Measurements from ENCODE around the gene CACNA1C.

The CACNA1C gene

DNA sequence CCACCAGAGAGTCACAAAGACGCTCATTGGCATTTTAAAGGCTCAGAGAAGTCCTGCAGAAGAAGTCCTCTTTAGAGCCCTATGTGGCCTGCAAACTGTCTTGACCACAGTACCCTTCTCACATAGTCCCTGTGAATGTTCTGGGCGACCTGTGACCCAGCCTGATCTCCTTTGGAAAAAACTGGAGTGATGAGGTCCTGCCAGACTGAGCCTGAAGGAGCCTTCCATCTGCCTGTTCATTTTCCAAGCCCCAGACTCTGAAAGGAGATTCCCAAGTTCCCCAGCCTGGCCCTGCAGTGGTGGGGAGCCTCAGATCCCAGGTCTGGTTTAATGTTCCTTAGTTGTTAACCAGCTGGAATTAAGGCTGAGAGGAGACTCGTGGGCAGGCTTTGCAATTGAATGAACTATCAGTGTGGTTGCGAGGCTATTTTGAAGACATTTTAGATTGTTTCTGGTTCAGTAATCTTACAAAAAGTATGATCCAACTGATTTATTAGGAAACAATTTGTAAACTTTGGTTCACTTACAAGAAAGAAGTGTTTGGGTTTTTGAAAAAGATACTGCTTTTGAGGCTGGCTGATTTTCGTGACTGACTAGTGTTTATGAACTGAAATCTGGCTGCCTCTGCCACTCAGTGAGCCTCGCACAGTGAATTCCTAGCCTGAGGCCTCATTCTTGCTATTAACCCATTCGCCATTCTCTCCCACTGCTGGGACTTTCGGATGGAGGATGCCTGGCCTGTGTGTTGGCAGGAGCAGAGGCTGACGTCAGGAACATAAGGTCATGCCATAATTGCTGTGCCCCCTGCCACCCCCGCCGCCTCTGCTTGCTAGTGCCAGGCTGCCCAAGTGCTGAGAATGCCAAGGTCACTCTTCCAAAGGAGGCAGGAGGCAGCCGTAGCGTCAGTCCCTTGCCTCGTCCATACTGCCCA lies 249.0 kb downstream of the CACNA1C start:
- no peak for FAIRE-seq

DNA sequence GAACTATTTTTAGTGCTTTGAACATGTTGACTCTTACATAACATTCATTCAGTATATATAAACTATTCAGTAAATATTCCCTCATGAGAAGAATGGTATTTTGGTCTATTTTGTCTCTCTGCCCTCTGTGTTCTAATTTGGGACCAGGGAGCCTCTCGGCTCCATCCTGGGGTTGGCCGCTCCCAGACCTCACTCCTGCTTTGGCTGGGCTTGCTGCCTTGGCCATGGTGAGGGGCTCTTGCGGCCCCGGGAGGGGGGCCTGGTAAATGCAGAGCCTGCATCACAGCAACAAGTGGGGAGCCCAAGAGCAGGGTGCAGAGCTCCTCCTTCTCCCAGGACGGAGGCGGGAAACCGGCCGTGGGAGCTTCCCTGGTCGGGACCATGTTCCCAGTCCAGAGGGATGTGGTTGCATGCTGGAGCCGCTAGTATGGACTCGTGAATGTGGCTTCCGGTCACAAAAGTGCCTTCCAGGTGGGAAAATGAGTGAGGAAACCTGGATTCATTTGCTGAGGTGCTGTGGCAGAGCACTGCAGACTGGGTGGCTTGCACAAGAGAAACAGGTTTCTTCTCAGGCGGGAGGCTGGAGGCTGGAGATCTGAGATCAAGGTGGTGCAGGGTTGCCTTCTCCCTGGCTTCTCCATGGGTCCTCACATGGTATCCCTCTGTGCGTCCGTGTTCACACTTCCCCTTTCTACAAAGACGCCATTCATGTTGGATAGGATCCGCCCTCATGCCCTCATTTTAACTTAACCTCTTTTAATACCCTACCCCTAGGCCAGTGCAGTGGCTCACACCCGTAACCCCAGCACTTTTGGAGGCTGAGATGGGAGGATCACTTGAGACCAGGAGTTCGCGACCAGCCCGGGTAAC lies 250.2 kb downstream of the CACNA1C start:
- FAIRE-seq = no peak

DNA sequence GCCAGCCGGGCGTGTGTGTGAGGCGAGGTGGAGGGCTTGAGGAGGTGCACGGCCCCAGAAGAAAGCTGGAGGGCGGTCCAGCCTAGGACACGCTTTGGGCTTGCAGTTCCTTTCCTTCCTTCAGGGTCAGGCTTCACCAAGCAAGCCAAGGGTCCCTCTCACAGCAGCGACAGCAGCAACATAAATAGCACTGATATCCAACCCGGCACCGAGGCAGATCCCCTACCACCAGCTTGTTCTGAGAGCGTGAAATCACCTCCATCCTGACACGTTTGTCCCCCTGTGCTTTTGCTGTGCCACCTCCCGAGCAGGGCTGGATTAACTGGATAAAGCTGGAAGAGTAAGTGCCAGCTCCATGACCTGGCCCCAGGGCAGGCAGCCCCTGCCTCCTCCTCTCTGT lies 251.4 kb downstream of the CACNA1C start:
- FAIRE-seq = no peak

DNA sequence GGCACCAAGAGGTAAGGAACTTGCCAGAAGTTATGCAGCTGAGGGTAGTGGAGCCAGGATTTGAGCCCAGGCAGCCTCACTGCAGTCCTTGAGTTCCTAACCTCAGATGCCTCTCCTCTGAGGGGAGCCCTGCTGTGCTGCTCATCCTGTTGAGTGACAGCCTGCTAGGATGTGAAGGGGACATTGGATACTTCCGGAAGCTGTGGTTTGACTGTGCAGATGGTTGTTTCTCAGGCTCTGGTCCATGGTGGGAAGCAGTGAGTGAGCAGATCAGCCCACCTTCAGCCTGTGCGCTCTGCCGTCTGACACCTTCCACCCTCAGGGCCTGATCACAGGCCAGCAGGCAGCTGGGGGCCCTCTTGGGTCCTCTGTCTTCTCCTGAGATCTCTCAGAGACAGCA lies 253.2 kb downstream of the CACNA1C start:
- no peak for FAIRE-seq

DNA sequence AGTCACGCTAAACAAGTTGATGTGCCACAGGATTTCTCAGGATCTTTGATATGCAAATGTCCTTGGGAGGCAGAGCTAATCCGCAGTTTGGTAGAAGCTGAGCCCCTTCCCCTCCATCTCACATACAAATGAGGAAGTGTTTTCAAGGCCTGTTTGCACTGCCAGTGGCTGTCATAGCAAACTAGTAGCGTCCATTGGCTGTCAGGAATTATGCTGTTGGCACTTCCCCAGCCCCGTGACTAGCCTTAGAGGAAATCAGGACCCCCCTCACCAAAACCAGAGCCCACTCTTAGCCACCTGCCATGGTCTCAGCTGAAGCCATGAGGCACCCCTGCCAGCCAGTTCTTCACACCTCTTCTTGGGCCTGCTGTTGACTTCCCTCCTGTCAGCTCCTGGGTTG lies 253.9 kb downstream of the CACNA1C start:
- FAIRE-seq = no peak

DNA sequence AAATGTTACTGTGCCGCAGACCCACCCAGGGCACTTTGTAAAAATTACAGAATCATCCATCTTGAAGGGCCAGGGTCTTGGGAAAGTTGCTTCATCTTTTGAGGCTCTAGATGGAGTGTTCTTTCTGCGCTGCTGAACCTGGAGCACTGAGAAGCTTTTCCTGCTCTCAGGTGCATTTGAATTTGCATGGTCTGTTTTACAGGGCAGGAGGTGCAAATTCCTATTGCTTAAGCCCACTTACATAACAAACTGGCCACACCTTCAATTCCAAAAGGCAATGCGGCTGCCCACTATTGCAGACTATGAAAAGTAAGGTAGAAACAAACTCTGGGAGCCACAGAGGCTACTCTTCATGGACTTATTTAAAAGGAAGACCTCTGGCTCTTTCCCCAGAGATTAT lies 254.8 kb downstream of the CACNA1C start:
- FAIRE-seq = no peak

DNA sequence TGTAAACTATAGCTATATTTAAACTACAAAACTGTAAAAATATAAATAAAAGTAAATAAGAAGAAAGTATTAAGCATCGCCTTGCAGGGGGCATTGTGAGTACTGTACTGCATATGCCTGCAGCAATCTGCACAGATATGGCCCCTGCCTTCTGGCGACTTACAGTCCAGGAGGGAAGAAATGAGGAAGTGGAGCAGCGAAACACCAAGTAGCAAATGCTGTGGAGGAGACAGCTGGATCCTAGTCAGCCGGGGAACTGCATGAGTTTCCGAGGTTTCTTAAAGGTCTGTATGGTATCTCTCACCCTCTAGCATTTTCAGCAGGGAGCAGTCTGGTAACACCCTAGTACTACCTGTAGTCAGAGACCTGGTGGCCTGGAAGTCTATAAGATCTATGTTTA lies 256.9 kb downstream of the CACNA1C start:
- FAIRE-seq = no peak

DNA sequence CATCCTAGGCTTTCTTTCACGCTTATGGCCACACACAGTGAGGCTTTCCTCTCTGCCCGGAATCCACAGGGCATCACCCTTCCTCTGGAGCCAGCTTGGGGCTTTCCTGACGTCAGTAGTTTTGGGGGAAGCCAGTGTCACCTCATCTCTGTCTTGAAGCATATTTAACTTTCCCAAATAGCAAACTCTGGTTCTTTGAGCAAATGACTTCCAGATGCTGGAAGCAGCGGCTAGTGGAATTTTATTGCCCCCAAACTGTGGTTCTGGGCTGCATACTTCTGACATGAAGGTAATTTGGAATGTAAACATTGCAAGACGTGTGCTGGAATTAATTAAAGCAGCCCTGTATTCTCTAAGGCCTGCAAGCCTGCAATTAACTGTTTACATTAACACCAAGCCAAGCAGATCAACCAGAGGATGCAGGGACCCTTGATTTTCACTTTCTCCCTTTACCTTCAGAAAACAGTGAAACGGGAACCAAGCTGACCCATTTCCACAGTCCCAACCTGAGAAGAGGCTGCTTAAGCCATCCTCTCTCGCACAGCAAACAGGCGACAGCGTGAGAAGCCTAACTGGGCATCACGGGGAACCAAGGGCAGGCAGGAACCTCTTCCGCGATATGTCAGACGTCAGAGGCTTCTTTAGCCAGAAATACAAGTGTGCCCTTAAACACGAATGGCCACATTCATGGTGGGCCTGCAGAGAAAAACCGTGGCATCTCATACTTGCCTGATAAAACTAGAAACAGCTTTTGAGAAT lies 258.4 kb downstream of the CACNA1C start:
- FAIRE-seq = no peak

DNA sequence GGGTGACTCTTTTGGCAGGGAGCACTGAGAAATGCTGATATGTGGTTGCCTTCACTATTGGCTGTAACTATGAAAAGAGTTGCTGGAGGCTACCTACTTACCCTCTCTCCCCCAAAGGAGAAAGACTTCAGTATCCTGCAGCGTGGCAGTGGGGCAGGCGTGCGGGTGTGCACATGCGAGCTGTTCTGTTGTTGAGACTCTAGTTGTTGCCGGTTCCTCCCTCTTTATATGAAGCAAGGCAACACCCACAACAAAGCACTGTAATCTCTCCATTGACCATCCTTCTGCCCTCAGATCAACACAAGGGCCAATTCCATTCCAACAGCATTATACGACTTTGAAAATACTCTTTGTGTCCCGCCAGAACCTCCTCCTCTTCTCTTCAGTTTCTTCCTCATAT lies 259.4 kb downstream of the CACNA1C start:
- FAIRE-seq = no peak

DNA sequence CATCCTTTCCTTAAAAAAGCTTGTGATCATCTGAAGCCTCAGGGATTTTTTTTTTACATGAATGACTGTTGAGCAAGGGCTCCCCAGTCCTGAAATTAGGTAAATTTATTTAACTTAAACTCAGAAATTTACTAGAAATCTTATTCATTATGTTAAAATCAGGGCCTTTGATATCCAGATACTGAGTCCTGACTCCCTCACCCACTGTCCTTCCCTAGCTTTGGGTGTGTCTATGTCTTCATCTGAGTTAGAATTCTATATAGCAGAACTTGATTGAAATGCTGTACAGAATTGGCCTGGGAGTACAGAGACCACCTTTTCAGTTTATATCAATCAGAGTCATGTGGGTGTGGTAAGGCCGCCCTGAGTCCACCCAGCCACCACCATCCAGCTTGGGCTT lies 260.0 kb downstream of the CACNA1C start:
- FAIRE-seq = no peak

DNA sequence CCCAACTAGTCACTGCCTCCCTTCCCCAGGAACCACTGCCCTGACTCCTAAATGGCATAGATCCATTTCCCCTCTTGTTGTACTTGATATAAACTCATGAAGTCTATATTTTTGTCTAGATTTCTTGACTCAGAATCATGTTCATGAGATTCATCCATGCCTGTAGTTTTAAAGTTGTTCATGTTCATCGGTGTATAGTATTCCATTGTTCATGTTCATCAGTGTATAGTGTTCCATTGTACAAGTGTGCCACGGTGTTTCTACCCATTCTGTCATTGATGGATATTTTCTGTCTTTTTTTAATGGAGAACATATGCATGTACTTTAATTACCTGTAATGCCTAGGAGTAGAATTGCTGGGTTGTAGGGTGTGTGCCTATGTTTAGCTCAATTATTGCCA lies 261.7 kb downstream of the CACNA1C start:
- no peak for FAIRE-seq

DNA sequence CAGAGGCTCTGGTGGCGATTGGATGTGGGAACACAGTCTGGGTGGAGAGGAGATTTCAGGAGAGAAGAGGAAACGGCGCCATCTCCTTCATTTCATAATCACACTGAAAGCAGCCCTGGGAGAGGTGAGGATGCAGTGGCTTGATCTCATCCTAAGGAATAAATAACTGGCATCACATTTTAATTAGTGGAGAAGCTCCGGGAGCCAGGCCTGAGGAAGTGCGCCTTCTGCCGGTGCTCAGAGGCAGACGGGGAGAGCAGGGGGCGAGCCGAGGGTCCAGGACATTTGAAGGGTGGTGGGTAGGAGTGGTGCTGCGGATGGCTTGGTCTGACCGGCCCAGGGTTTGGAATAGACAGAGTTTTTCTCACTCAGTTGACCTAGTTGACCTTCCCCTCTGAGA lies 265.0 kb downstream of the CACNA1C start:
- FAIRE-seq = no peak

DNA sequence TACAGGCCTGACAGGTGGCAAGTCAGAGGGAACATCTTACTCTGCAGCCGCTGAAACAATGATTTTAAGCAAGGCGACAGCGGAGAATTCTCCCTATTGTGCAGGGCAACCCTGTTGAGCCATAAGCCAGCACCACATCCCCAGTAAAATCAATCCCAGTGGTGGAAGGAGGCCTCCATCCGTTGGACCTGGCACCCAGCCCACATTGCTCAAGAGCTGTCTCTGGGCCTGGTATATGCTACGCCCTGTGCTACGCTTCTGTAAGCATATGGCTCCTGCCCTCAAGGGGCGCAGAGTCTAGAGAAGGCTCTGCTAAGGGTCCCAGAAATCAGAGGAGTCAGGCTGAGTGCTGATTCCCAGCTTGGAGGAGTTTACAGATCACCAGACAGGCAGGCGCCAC lies 265.5 kb downstream of the CACNA1C start:
- FAIRE-seq = no peak

DNA sequence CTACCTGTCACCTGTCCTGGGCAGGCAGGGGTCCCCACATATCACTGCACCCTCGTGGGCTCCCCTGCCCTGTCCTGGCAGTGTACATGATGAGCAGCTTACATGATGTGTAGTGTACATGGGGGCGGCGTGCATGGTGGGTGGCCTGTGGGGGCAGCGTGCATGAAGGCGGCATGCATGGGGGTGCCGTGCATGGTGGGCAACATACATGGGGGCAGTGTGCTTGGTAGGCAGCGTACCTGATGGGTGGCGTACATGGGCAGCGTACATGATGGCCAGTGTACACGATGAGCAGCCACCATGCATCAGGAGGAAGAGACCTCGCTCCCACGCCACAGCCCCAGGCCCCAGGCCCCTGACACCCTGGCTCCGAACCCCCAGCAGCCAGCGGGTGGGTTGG lies 266.3 kb downstream of the CACNA1C start:
- no peak for FAIRE-seq

DNA sequence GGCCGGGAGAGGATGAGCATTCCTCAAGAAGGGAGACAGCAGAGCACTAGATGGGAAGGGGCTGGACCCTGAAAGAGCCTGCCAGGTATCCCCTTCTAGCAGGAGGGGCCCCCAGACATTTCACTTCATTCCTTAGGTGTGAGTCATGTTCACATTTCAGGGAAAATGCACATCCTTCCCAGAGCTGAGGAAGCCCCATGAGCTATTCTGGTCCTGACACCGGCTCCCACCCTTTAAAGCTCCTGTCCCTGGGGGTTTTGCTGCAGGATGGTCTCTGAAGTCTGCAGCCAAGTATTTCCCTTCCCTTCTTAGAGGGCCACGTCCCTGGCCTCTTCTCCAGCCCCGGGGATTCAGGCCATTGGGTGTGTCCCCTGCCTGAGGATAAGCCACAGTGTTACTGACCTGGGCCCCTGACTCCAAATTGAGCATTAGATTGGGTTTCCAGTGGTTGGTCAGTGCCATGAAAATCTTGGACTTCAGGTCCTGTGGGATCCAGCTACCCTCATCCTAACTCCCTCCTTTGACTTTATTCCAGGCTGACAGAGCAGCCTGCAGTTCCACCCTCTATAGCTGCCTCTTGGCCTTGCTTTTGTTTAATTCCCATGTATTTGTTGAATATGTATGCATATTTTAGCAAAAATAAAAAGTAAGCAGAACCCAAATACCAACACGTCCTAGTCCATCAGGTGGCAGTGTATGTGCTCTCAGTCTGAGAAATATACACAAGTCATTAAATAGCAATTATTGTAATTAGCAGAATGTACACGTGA lies 267.1 kb downstream of the CACNA1C start:
- no peak for FAIRE-seq

DNA sequence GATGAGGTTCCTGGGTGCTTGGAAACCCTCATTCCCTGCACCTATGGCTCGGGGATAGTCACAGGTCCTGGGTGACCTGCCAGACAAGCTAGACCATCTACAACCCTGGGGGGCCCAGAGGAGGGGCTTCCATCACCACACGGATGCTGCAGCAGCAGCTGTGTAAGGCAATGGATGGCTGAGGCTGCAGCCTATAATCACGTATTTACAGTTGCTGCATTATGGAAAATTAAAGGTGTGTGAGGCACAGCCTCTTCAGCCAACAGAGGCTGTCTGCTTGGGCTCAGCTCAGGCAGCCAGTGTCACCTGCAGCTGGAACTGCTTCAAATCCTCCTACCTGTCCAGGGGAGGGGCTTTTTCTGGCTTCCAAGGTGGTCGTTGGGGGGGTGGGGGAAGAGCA lies 268.1 kb downstream of the CACNA1C start:
- no peak for FAIRE-seq

DNA sequence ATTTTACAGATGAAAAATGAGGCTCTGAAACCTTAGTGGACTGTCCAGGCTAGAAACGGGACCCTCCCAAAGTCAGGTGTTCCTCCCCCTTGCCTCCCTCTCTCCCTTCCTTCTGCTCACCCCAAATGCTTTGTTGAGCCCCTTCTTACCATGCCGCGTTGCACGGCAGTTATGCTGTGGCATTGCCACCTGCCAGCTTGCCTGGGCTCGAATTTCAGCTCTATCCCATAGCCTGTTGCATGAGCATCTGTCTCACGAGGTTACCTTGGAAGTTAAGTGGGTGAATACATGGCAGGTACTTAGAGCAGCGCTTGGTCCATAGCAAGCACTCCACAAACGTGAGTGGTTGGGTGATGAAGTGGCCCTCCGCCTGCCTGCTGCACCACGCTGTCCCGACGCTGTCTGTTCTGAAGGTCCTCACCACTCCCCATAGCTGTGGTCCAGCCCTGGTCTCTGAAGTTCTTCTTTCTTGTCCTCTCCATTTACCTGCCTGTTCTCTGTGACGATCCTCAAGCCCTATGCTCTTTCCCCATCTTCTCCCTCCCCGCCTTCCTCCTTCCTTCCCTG lies 269.9 kb downstream of the CACNA1C start:
- FAIRE-seq = no peak

DNA sequence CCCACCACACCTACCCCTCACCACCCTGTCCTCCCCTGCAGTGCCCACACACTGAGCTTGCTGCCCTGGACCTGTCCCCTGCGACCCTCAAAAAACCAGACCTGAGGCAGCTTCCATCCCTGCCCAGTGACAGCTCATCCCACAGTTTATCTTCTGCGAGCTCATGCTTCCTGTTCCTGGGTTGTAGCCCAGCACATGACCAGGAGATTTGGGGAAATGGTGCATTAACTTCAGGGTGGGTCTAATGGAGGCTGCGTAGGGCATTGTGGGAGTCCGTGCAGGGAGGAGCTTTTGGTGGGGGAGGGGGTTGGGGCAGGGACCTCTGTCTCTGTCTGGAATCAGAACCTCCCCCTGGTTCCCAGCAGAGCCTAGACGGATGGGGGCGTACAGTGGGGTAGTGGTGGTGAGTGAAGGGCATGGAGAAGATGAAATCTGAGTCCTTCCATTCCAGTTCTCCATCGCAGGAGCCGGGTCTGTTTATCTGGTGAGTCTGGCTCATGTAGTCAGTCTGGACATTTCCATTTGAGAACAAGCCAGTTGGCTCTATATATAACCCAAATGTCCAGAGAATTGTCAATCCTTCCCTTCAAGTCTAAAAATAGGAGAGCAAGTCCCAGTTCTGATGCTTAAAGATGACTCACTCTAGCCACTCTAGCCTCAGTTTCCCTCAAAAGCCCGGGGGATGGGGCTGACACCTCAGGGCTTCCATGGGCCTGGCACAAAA lies 270.9 kb downstream of the CACNA1C start:
- no peak for FAIRE-seq

DNA sequence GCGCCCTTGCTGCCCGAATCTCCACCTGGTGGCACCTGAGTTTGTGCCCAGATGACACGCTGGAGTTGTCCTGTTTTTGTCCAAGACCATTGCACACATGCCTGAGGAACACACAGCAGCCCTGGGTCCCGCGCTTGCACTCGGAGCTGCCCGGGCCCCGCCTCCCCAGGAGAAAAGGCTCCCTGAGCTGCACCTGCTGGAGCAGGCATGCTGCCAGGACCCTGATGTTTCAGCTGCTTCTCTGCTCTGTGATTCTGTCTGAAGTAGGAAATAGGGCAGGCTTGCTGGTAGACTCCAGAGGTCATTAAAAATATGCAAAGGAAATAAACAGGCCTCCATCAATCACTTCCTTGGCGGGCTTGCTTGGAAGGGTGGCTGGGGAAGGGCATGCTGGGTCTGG lies 271.6 kb downstream of the CACNA1C start:
- FAIRE-seq = no peak

DNA sequence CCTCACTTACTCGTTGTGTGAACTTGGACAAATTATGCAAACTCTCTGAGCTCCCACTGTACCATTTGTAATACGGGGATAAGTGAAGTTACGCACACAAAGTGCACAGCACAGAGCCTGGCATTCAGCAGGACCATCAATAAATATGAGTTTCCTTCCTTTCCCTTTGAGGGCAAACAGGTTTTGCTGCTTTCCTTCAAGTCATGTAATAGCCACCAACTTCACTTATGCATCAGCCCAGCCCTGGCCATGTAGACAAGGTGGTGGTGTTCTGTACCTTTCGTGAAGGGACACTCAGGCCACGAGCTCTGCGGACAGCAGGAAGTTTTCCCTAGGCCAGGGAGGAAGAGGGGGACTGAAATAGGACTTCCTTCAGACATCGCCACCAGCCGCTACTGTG lies 272.7 kb downstream of the CACNA1C start:
- FAIRE-seq = no peak

DNA sequence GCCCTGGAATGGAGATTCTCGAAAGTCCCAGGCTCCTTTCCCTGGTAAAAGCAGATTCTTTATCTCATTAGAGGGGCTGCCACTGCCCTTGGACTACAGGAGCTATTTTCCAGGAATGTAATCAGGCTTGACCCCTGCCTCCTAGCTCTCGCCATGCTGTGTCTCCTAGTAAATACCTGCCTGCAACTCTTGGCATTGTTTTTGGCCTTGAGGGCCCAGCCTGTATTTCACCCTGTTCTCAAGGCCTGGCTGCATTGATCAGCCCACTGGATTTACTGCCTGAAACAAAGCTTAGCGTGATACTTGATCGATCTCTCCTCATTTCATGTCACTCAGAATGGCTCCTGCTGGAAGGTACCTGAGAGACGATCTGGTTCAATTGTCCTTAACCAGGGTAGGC lies 273.7 kb downstream of the CACNA1C start:
- no peak for FAIRE-seq

All from G401.6 (cell line).